PFSK-1 (cell line): ENCODE data around the gene PREX1.

ENCODE experiments used
- POLR2AphosphoS5 ChIP-seq: IDR thresholded peaks from 2 replicates; pipeline ENCODE4 v1.6.1; 2012; ENCODE audit warnings: low read depth, mild to moderate bottlenecking, control low read depth, low read length, moderate library complexity
- SIN3A ChIP-seq: IDR thresholded peaks from 2 replicates; pipeline ENCODE4 v1.6.1; 2012; ENCODE audit warnings: mild to moderate bottlenecking, low read length, moderate library complexity, borderline replicate concordance; ENCODE audit not compliant: insufficient read depth
- TF ChIP-seq, protein P1 (sequence below), 2 experiments: IDR thresholded peaks; 2 replicates each; pipeline versions ENCODE4 v1.6.1 to v1.8.0; 2011 to 2012; ENCODE audit warnings: low read depth in 2 of 2, low read length in 2 of 2, control low read depth in 1 of 2, inconsistent platforms in 1 of 2, mild to moderate bottlenecking in 1 of 2, moderate library complexity in 1 of 2; ENCODE audit not compliant: insufficient read depth in 1 of 2

DNA sequence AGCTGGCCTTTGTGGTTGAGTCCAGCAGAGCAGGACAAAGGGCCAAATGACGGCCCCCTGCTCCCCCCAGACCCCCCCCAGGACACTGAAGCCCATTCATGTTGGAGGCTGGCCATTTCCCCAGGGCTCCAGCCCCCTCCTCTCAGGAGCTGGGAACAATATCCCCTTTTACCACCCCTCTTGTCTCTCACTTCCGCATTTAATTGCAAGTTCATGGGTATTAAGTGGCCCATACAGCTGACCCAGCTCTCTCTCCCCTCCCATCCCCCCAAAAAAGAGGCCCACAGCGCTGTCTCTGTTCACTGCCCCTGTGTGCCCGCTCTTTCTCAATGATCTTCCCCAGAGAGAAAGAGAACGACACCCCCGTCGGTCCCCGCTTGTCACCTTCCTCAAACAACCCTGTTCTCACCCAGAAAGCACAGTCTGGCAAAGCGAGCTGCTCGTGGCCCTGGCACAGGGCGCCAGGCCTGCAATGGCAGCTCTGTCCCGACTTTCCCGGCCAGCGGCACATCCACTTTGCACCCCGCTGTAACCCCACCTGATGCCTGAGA, 30.4 kb downstream of the PREX1 start:
- no peak for TF ChIP-seq POLR2AphosphoS5
- TF ChIP-seq, protein P1, sequence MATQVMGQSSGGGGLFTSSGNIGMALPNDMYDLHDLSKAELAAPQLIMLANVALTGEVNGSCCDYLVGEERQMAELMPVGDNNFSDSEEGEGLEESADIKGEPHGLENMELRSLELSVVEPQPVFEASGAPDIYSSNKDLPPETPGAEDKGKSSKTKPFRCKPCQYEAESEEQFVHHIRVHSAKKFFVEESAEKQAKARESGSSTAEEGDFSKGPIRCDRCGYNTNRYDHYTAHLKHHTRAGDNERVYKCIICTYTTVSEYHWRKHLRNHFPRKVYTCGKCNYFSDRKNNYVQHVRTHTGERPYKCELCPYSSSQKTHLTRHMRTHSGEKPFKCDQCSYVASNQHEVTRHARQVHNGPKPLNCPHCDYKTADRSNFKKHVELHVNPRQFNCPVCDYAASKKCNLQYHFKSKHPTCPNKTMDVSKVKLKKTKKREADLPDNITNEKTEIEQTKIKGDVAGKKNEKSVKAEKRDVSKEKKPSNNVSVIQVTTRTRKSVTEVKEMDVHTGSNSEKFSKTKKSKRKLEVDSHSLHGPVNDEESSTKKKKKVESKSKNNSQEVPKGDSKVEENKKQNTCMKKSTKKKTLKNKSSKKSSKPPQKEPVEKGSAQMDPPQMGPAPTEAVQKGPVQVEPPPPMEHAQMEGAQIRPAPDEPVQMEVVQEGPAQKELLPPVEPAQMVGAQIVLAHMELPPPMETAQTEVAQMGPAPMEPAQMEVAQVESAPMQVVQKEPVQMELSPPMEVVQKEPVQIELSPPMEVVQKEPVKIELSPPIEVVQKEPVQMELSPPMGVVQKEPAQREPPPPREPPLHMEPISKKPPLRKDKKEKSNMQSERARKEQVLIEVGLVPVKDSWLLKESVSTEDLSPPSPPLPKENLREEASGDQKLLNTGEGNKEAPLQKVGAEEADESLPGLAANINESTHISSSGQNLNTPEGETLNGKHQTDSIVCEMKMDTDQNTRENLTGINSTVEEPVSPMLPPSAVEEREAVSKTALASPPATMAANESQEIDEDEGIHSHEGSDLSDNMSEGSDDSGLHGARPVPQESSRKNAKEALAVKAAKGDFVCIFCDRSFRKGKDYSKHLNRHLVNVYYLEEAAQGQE (IDR thresholded peaks at IDR 0.05; ENCODE audit: insufficient read depth in 1 of 2, low read depth in 2 of 2, low read length in 2 of 2) = no peak
- no peak for TF ChIP-seq SIN3A
